GM12864 (cell line): ENCODE measurements around the gene RAB15.
A peak's percentile ranks its signal among the peaks of the same experiment; 100 is the strongest.

Experiments
- DNase-seq: peaks from one replicate; pipeline ENCODE4 v3.0.0-alpha.2; 2011; ENCODE audit warnings: low read depth
- H3K4me3 ChIP-seq: 2 replicates; pipeline ENCODE4 v1.5.1; 2011; ENCODE audit warnings: mild to moderate bottlenecking, low read depth, low read length, control low read depth
- TF ChIP-seq, protein P1 (sequence below): IDR thresholded peaks from 2 replicates; pipeline ENCODE4 v1.5.1; 2011; ENCODE audit warnings: low read depth, mild to moderate bottlenecking, moderate library complexity, low read length, control low read depth, inconsistent platforms; ENCODE audit errors: missing control alignments

The RAB15 gene

DNA sequence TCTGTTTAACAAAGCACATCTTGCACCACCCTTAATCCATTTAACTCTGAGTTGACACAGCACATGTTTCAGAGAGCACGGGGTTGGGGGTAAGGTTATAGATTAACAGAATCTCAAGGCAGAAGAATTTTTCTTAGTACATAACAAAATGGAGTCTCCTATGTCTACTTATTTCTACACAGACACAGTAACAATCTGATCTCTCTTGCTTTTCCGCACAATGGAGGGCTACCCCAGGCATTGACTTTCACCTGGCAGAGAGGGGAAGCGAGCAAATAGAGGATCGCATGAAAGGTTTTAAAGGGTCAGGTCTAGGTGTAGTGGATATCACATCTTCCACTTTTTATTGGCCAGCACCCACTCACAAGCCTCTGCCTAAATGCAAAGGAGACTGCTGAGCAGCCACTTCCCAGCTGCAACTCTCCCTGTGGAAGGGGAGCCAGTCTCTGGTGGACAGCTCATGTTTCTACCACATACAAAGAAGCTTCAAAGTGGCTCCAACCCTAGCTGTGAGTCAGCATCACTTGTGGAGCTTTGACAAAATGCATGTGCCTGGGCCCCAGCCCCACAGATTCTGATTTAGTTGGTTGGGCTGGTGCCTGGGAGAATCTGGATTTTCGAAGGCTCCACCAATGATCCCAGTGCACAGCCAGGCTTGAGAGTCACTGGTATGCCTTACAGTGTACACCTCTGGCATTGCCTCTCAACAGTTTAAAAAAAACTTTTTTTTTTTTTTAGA is 7.4 kb upstream of the RAB15 start:
- no peak for DNase-seq
- TF ChIP-seq, protein P1, sequence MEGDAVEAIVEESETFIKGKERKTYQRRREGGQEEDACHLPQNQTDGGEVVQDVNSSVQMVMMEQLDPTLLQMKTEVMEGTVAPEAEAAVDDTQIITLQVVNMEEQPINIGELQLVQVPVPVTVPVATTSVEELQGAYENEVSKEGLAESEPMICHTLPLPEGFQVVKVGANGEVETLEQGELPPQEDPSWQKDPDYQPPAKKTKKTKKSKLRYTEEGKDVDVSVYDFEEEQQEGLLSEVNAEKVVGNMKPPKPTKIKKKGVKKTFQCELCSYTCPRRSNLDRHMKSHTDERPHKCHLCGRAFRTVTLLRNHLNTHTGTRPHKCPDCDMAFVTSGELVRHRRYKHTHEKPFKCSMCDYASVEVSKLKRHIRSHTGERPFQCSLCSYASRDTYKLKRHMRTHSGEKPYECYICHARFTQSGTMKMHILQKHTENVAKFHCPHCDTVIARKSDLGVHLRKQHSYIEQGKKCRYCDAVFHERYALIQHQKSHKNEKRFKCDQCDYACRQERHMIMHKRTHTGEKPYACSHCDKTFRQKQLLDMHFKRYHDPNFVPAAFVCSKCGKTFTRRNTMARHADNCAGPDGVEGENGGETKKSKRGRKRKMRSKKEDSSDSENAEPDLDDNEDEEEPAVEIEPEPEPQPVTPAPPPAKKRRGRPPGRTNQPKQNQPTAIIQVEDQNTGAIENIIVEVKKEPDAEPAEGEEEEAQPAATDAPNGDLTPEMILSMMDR = no peak

DNA sequence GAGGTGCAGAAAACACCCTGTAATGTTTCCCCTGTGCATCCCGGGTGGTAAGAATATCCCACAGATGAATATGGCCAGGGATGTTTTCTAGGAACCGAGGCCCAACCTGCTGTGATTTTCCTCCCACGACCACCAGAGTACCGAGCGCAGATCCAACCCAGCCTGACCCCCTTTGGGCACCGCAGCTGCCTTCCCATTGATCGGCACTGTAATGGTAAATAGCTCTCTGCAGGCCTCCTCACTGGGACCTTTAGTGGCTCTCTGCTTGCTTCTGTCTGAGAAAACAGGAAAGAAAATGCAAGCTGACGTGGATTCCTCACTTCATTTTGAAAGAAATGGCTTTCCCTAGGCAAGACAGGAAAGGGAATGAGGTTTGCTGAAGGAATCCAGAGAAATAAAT is 2.4 kb upstream of the RAB15 start:
- TF ChIP-seq, protein P1 = no peak
- H3K4me3 ChIP-seq = no peak overlapping the region
- no peak for DNase-seq

More for the DNA sequence above, 7.4 kb upstream of the RAB15 start:
- no peak overlapping the region for H3K4me3 ChIP-seq

DNA sequence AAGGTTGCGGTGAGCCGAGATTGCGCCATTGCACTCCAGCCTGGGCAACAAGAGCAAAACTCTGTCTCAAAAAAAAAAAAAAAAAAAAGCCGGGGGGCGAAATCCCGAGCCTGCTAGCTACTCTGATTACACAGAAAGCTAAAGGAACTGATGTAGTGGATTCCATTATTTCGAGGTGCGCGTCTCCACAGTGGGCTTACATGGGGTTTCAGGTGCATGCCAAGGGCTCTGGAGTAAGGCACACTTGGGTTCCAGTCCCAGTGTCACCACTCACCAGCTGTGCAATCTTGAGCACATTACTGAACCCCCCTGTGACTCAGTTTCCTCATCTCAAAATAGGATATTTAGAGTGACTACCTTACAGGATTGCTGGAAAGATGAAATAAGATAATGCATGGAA is 1.7 kb upstream of the RAB15 start:
- DNase-seq = no peak
- TF ChIP-seq, protein P1 = no peak
- H3K4me3 ChIP-seq = no peak overlapping the region

DNA sequence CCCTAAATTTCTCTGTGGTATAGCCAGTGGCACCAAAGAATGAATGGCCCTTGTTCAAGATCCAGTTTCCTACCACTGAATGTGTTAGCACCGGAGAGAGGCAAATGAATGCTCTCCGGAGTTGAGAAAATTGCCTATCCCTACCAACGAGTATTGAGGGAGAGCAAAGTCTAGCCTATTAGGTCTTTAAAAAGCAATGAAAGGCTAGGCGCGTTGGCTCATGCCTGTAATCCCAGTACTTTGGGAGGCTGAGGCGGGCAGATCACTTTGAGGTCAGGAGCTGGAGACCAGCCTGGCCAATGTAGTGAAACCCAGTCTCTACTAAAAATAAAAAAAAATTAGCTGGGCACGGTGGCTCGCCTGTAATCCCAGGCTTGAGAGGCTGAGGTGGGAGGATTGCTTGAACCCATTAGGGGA is 898 bp upstream of the RAB15 start:
- TF ChIP-seq, protein P1 = no peak
- no peak overlapping the region for H3K4me3 ChIP-seq
- no peak for DNase-seq

DNA sequence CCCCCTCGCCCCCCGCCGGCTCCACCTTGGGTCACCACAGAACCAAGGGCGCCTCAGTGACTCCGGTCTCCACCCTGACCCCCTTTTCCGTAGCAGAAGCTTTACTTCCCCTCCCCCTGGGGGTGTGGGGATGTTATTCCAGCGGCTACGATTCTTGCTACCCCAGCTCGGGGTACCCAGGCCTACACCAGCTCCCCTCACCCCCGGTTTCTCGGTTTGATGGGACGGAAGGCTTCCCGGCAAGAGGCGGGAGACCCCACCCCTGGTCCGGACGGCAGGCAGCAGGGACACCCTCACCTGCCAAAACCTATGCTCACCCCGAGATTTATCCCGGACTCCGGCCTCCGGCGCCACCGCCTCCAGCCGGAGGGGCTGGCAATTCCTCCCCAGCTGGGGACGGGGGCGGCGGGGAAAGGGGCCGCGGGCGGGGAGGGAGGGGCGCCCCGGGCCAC is 619 bp downstream of the RAB15 start:
- peak overlapping the region; percentile 46 for H3K4me3 ChIP-seq
- TF ChIP-seq, protein P1 = no peak
- DNase-seq = no peak

DNA sequence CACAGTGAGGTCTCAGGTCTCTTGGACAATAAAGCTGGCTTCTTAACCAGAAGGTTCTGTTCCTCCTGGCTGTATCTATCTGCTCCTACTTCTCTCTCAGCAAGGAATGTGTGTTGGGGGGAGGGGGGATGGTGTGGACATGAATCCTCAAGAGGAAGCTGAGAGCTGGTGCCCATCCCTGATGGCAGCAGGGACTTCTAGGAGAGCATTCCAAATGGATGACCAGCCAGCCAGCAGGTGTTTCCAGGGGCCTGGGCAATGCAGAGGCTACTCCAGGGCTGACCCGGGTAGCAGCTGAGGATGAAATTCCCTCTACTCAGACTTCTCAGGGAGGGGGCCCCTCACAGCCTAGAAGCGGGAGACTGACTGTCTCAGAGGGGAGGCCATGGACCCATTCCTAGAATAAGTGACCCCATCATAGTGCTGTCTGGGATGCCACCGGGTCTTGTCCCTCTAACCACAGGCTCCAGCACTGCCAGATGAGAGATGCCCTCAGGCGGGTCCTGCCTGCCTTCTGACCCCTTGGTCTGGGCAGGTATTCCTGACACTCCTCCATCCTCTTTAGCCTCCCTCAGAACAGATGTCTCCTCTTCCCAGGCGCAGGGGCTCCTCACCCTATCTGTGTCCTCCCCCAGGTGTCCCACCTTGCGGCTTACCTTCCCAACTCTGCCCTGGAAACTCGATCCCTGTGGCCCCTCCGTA is 1.2 kb downstream of the RAB15 start:
- TF ChIP-seq, protein P1 = no peak
- no peak overlapping the region for H3K4me3 ChIP-seq
- DNase-seq = no peak
